Suppressor macrophage treated with lipopolysaccharide for 4 hours (primary cell): ENCODE measurements around the gene MAPKAPK3.

Source experiments
- DNase-seq: peaks from one replicate; pipeline ENCODE4 v3.0.0-alpha.2; 2020

Gene MAPKAPK3

GRCh38 chr3:50617096-50617791 lies at the start of gene MAPKAPK3:
TSS of gene MAPKAPK3 (plus strand) at chr3:50617151. CDS start at chr3:50617566, 415 bp downstream.
- no peak for DNase-seq

GRCh38 chr3:50567386-50568167 lies 49.4 kb upstream of the MAPKAPK3 start, which contains the start of gene C3orf18:
TSS of gene C3orf18 (minus strand) at chr3:50567747. CDS start at chr3:50565699, 2,048 bp downstream.
- DNase-seq = peak; percentile 94

- DNase-seq = peak; percentile 98
Observed at GRCh38 chr3:50568947-50569749, 47.8 kb upstream of the MAPKAPK3 start, which contains the start of gene HEMK1. TSS of gene HEMK1 (plus strand) at chr3:50569522. CDS start at chr3:50571105, 1,583 bp downstream.

GRCh38 chr3:50570508-50571279 lies 46.3 kb upstream of the MAPKAPK3 start:
- DNase-seq = no peak

- no peak for DNase-seq
Observed at GRCh38 chr3:50571486-50571885, 45.5 kb upstream of the MAPKAPK3 start.

- DNase-seq = peak; percentile 87
Observed at GRCh38 chr3:50572158-50572557, 44.8 kb upstream of the MAPKAPK3 start.

GRCh38 chr3:50572801-50573371 lies 44.1 kb upstream of the MAPKAPK3 start:
- DNase-seq = no peak

- no peak for DNase-seq
Observed at GRCh38 chr3:50573566-50574443, 43.1 kb upstream of the MAPKAPK3 start.

GRCh38 chr3:50574444-50574831 lies 42.5 kb upstream of the MAPKAPK3 start:
- no peak for DNase-seq

GRCh38 chr3:50575372-50575771 lies 41.6 kb upstream of the MAPKAPK3 start:
- DNase-seq = no peak

GRCh38 chr3:50577348-50577747 lies 39.6 kb upstream of the MAPKAPK3 start:
- DNase-seq = no peak

- DNase-seq = no peak
Observed at GRCh38 chr3:50580683-50581458, 36.1 kb upstream of the MAPKAPK3 start.

GRCh38 chr3:50581459-50581842 lies 35.5 kb upstream of the MAPKAPK3 start:
- DNase-seq = no peak

- no peak for DNase-seq
Observed at GRCh38 chr3:50582083-50582482, 34.9 kb upstream of the MAPKAPK3 start.

- no peak for DNase-seq
Observed at GRCh38 chr3:50583897-50584296, 33.1 kb upstream of the MAPKAPK3 start.

- no peak for DNase-seq
Observed at GRCh38 chr3:50584391-50584790, 32.6 kb upstream of the MAPKAPK3 start.

- DNase-seq = no peak
Observed at GRCh38 chr3:50585919-50586762, 30.8 kb upstream of the MAPKAPK3 start.

GRCh38 chr3:50586763-50587070 lies 30.2 kb upstream of the MAPKAPK3 start:
- DNase-seq = no peak

GRCh38 chr3:50587373-50587772 lies 29.6 kb upstream of the MAPKAPK3 start:
- no peak for DNase-seq
